ENCODE results near the gene MDGA2.

MDGA2 gene

DNA sequence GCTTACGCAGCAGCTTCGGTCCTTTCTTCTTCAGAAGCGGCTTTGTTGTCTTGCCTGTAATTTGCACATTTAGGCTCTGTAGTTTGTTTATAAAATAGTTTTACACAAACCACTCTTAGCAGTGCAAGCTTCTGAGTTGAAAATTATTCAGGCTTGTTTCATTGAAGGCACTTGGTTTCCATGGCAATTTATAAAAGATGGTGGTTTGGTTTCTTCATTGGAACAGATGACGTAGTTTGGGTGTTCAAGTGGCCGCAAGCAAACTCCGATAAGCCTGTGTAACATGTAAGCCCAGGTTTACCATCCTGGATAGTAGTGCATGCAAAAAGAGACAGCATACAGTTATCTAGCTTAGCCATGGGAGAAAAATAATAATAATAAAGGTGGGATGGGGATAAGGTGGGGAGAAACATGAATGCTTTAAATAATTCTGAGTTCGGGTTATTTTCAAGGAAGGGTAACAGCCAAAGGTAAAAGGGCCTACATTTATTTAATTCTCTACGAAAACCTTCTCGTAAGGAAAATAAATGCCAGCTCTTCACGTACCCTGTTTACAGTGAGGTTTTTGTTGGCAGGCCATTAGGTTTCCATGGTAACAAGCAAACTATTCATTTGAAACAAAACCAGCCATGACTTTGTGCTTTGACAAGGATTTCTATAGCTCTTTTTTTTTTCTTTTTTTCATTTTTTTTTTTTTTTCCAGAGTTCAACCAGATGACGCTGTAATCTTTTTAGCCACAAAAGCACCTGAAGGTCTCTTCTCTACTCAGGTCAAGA lies 834.3 kb downstream of the MDGA2 start:
- DNase-seq, result no peak

GRCh38 chr14:46820291-46820690 lies 855.1 kb downstream of the MDGA2 start:
- no peak for DNase-seq

DNA sequence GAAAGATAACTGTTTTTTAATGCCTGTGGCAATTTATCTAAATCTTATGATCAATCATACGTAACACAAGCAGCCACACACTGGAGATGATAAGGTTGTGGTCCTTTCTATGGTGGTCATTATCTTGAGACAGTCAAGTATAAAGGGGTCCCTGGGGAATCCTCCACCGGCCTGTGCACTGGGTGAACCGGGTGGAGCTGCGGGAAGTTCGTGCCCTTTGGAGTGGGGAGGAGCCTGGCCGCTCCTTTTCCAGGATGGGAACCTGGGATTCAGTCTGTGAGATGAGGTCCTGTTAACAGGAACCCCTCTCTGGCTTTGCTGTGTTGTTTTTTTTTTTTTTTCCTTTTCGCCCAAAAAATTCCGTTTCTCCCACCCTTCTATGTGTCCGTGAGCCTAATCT lies 856.3 kb downstream of the MDGA2 start:
- DNase-seq, result no peak

DNA sequence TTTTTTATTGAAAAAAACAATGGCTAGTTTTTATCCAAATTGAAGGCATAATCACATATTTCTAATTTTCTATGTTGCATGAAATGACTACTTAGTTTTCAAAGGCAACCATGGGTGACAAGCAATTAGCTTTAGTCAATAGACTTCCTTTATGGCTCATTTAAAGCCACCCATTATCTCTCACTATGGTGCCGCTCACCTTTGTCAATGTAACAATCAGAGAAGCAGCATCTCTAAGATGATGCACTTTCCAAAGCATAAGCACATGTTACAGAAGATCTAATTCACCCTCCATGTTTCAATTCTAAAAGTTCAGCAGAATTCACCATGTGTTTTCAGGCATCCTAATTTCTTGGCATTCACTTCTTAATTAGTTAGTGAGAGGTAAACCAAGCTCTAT lies 857.3 kb downstream of the MDGA2 start:
- DNase-seq, result no peak

GRCh38 chr14:46793144-46793543 lies 882.3 kb downstream of the MDGA2 start:
- DNase-seq, result no peak
